ENCODE data around the gene HNMT. TPM values are rescaled to one million over a fixed set of nuclear protein-coding genes. Genes with fewer than 3 reads are reported as not detected.

The HNMT gene
- total RNA-seq, 1 experiment from 2014 or later = 4.1 TPM

- no peaks in the 10 kb centered on the region for H3K27me3 ChIP-seq (ENCODE audit: control insufficient read depth, insufficient read depth, low read length)
- BruUV-seq (replicated peaks) = no TSS peak
- H3K9me3 ChIP-seq (ENCODE audit: control insufficient read depth, insufficient read depth, low read depth, low read length) = no peaks in the 10 kb centered on the region
- no peaks in the 10 kb centered on the region for H3K36me3 ChIP-seq (ENCODE audit: control insufficient read depth, insufficient read depth, low read length)
- ATAC-seq = no peak
- H3K27ac ChIP-seq (ENCODE audit: low read length) = no peak overlapping the region
- intact Hi-C loops (cut with micrococcal nuclease; ENCODE audit: unreplicated experiment) = no loop called here
- DNase-seq (ENCODE audit: low read depth, low spot score) = no peak
- H3K4me3 ChIP-seq (ENCODE audit: low read depth in 2 of 2, low read length in 2 of 2) = no peak overlapping the region
- H3K4me1 ChIP-seq (ENCODE audit: control insufficient read depth, insufficient read depth, low read length) = no peaks in the 10 kb centered on the region; the same call in 1 of the 2 replicates
- ChIA-PET CTCF (no interaction called here), POLR2A (no interaction called here)
- TF ChIP-seq POLR2AphosphoS5 (IDR thresholded peaks at IDR 0.05; ENCODE audit: low read depth, low read length) (no peak), TCF7L2 (IDR thresholded peaks at IDR 0.05; ENCODE audit: low read depth, low read length) (no peak), CTCF (IDR thresholded peaks at IDR 0.05) (no peak), SIN3A (IDR thresholded peaks at IDR 0.05; ENCODE audit: borderline replicate concordance, insufficient read depth, low read depth, low read length) (no peak), REST (IDR thresholded peaks at IDR 0.05; ENCODE audit: insufficient read depth in 1 of 2, low read depth in 2 of 2, low read length in 1 of 2) (no peak)
- in situ Hi-C loops (cut with HindIII; ENCODE audit: low pct_unique_long_range_greater_than_20kb, low sequenced_read_pairs) = no loop called here
Observed at GRCh38 chr2:137976274-137976673, 12.0 kb downstream of the HNMT start.

- in situ Hi-C loops (cut with HindIII; ENCODE audit: low pct_unique_long_range_greater_than_20kb, low sequenced_read_pairs) = no loop called here
- POLR2A ChIA-PET = no interaction called here
- no TSS peak for BruUV-seq (replicated peaks)
Observed at GRCh38 chr2:137977790-137978189, 13.5 kb downstream of the HNMT start.

More at GRCh38 chr2:137977790-137978189, 13.5 kb downstream of the HNMT start:
- no peak for ATAC-seq
- H3K4me3 ChIP-seq (ENCODE audit: low read depth in 2 of 2, low read length in 2 of 2) = no peak overlapping the region
- CTCF ChIA-PET = no interaction called here
- no peak for TF ChIP-seq TCF7L2 (IDR thresholded peaks at IDR 0.05; ENCODE audit: low read depth, low read length)
- no peak for TF ChIP-seq POLR2AphosphoS5 (IDR thresholded peaks at IDR 0.05; ENCODE audit: low read depth, low read length)
- TF ChIP-seq SIN3A (IDR thresholded peaks at IDR 0.05; ENCODE audit: borderline replicate concordance, insufficient read depth, low read depth, low read length) = no peak
- TF ChIP-seq REST (IDR thresholded peaks at IDR 0.05; ENCODE audit: insufficient read depth in 1 of 2, low read depth in 2 of 2, low read length in 1 of 2) = no peak
- TF ChIP-seq CTCF (IDR thresholded peaks at IDR 0.05) = no peak
- no peaks in the 10 kb centered on the region; the same call in 1 of the 2 replicates for H3K4me1 ChIP-seq (ENCODE audit: control insufficient read depth, insufficient read depth, low read length)
- H3K36me3 ChIP-seq (ENCODE audit: control insufficient read depth, insufficient read depth, low read length) = no peaks in the 10 kb centered on the region
- intact Hi-C loops (cut with micrococcal nuclease; ENCODE audit: unreplicated experiment) = no loop called here
- no peak overlapping the region for H3K27ac ChIP-seq (ENCODE audit: low read length)
- H3K27me3 ChIP-seq (ENCODE audit: control insufficient read depth, insufficient read depth, low read length) = no peaks in the 10 kb centered on the region
- DNase-seq (ENCODE audit: low read depth, low spot score) = no peak
- no peaks in the 10 kb centered on the region for H3K9me3 ChIP-seq (ENCODE audit: control insufficient read depth, insufficient read depth, low read depth, low read length)
